ENCODE measurements around the gene ALDH1A3.
A peak's percentile ranks its signal among the peaks of the same experiment; 100 is the strongest.

Gene ALDH1A3

GRCh38 chr15:100919481-100920405 is 40.1 kb downstream of the ALDH1A3 start:
- no peak for TF ChIP-seq JUND (IDR thresholded peaks at IDR 0.05; ENCODE audit: low read depth)
- DNase-seq (ENCODE audit: low read depth in 1 of 2, low spot score in 1 of 2), result no peak
- in situ Hi-C loops (cut with HindIII; ENCODE audit: low pct_unique_long_range_greater_than_20kb, low sequenced_read_pairs), result no loop called here

DNA sequence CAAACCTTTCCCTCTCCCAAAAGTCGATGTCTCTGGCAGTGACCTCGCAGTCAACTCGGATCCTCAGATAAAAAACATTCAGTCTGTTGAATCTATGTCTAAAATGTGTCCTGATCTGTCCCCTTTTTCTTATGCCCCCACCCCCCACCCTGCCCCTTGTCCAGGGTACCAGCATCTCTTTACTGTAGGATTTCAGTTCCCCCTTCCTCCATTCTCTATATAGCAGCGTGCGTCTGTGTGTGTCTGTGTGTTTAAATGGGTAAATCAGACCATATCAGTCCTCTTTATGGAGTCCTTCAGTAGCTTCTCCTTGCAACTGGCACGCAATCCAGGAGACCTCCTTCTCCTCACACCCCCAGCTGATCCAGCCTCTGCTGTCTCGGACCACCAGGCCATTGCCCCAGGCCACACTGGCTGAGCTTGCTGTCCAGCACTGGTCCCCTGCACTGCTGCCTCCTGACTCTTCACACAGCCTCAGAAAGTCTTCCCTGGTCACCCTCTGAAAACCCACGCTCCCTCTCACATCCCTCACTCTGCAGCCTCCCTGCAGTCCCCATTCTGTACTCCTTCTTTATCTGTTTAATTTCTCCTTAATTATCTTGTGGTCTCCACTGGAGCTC is 41.0 kb downstream of the ALDH1A3 start:
- no peak for DNase-seq (ENCODE audit: low read depth in 1 of 2, low spot score in 1 of 2)
- in situ Hi-C loops (cut with HindIII; ENCODE audit: low pct_unique_long_range_greater_than_20kb, low sequenced_read_pairs), result no loop called here
- TF ChIP-seq JUND (IDR thresholded peaks at IDR 0.05; ENCODE audit: low read depth), result no peak

DNA sequence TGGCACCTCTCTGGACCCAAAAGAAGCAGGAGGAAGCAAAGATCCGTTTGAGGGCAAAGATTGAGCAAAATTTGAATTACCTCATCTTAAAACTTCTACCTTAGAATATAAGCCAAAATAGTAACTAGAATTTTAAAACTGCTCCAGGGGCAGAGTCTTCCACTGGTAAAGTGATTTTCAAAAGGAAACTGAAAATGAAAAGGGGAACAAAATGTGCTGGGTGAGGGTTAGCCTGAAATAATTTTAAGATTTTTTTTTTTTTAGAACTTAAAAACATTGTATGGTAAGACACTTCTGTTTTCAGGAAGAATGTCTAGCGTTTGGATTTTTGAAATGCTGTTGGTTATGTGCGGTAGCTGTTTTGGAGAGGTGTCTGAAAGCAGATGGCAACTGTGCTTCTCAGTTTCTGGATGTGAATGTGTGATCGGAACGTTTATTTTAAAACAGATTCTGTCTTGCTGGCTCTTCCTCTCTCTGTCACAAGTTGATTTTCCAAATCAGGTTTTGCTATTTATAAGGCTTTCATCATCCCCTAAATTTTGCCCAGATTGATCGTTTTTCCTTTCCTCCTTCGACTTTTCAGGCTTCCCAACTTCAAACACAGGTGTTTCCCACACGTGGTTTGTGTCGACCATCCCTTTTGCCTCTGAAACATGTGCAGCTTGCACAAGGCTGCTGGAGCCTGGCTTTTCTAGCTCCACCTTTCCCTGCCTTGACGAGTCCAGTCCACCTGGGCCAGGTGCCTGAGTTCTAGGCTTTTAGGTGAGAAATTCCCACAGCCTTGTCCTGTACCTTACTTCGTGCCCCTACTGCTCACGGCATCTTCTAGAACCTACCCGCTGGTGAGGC is 42.8 kb downstream of the ALDH1A3 start:
- in situ Hi-C loops (cut with HindIII; ENCODE audit: low pct_unique_long_range_greater_than_20kb, low sequenced_read_pairs), result no loop called here
- no peak for TF ChIP-seq JUND (IDR thresholded peaks at IDR 0.05; ENCODE audit: low read depth)
- DNase-seq (ENCODE audit: low read depth in 1 of 2, low spot score in 1 of 2), result no peak

DNA sequence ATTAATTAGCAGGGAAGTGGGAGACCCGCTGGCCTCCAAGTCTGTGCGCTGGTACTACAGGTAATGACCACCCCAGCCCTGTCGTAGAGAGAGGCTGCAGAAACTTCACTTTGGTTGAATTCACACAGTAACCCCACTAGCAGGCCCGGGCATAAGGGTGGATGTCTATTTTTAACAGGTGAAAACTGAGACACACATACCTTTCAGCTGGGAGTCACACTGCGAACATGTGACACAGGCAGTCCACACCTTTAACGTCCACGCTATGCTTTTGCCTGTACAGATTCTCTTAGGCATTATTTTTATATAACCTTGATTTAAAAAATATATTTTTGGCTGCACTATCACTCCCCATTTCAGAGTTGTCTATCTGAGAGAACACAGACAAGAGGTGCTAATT is 43.4 kb downstream of the ALDH1A3 start:
- in situ Hi-C loops (cut with HindIII; ENCODE audit: low pct_unique_long_range_greater_than_20kb, low sequenced_read_pairs), result no loop called here
- no peak for DNase-seq (ENCODE audit: low read depth in 1 of 2, low spot score in 1 of 2)
- no peak for TF ChIP-seq JUND (IDR thresholded peaks at IDR 0.05; ENCODE audit: low read depth)

- in situ Hi-C loops (cut with HindIII; ENCODE audit: low pct_unique_long_range_greater_than_20kb, low sequenced_read_pairs), result no loop called here
- DNase-seq (ENCODE audit: low read depth in 1 of 2, low spot score in 1 of 2), result no peak
- no peak for TF ChIP-seq JUND (IDR thresholded peaks at IDR 0.05; ENCODE audit: low read depth)
Observed at GRCh38 chr15:100923902-100924301, 44.3 kb downstream of the ALDH1A3 start.

DNA sequence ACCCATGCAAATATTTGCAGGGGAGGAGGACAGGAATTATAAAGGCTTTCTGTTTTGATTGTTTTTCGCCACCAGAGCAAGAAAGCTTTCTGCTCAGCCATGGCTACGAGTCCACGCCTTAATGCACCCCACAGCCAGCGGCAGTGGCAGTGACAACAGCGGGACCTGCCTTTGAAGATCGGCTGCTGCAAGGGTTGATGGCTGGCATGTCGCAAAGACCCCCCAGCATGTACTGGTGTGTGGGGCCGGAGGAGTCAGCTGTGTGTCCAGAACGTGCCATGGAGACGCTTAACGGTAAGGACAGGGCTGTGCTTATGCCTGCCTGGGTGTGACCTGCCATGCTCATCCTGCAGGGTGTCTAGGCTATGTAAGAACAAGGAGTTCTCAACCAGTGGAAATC is 44.8 kb downstream of the ALDH1A3 start:
- in situ Hi-C loops (cut with HindIII; ENCODE audit: low pct_unique_long_range_greater_than_20kb, low sequenced_read_pairs), result no loop called here
- DNase-seq (ENCODE audit: low read depth in 1 of 2, low spot score in 1 of 2), result no peak
- TF ChIP-seq JUND (IDR thresholded peaks at IDR 0.05; ENCODE audit: low read depth), result no peak

- TF ChIP-seq JUND (IDR thresholded peaks at IDR 0.05; ENCODE audit: low read depth), result no peak
- DNase-seq (ENCODE audit: low read depth in 1 of 2, low spot score in 1 of 2), result no peak
- in situ Hi-C loops (cut with HindIII; ENCODE audit: low pct_unique_long_range_greater_than_20kb, low sequenced_read_pairs), result no loop called here
Observed at GRCh38 chr15:100925480-100925879, 45.8 kb downstream of the ALDH1A3 start.

- no peak for DNase-seq (ENCODE audit: low read depth in 1 of 2, low spot score in 1 of 2)
- in situ Hi-C loops (cut with HindIII; ENCODE audit: low pct_unique_long_range_greater_than_20kb, low sequenced_read_pairs), result no loop called here
- no peak for TF ChIP-seq JUND (IDR thresholded peaks at IDR 0.05; ENCODE audit: low read depth)
Observed at GRCh38 chr15:100926258-100926657, 46.6 kb downstream of the ALDH1A3 start.

DNA sequence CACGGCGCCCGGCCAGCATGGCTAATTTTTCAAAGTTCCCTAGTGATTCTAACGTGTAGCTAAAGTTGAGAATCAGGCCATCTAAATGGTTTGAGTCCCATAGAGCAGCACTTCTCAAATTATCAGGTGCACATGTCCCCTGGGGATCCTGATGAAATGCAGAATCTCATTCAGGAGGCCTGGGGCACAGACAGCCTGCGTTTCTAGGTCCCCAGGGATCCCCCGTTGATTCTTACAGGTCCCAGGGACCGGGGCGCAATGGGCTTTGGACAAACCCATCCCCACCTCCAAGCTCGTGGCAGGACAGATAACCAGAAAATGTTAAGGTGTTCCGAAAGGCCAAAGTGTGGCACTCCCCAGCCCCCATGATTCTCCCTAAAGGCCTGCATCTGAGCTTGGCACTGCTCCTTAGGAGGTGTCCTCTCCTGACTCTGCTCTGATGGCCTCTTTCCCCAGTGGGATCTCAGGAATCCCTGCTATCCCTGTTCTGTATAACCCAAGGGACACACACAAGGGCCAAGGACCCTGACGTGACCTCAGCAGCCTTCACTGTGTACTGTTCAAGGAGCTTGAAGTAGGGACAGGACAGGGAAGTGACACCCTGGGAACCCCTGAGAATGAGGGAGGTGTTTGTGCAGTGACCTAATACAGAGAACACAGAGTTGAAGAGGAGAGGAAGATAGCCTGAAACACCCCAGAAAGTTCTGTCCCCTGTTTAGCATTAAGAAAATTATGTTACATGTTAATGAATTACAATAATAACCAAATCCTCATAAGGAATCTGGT is 47.5 kb downstream of the ALDH1A3 start:
- TF ChIP-seq JUND (IDR thresholded peaks at IDR 0.05; ENCODE audit: low read depth), result no peak
- in situ Hi-C loops (cut with HindIII; ENCODE audit: low pct_unique_long_range_greater_than_20kb, low sequenced_read_pairs), result no loop called here
- no peak for DNase-seq (ENCODE audit: low read depth in 1 of 2, low spot score in 1 of 2)

GRCh38 chr15:100928632-100929280 is 49.1 kb downstream of the ALDH1A3 start:
- in situ Hi-C loops (cut with HindIII; ENCODE audit: low pct_unique_long_range_greater_than_20kb, low sequenced_read_pairs), result no loop called here
- TF ChIP-seq JUND (IDR thresholded peaks at IDR 0.05; ENCODE audit: low read depth), result no peak
- peak; percentile 64 to 85 for DNase-seq (ENCODE audit: low read depth in 1 of 2, low spot score in 1 of 2)

GRCh38 chr15:100929641-100930042 is 50.0 kb downstream of the ALDH1A3 start:
- TF ChIP-seq JUND (IDR thresholded peaks at IDR 0.05; ENCODE audit: low read depth), result no peak
- in situ Hi-C loops (cut with HindIII; ENCODE audit: low pct_unique_long_range_greater_than_20kb, low sequenced_read_pairs), result no loop called here
- peak in 1 of 2 experiments; percentile 59 for DNase-seq (ENCODE audit: low read depth in 1 of 2, low spot score in 1 of 2)

Data from T47D (cell line).